GM12891 (cell line): ENCODE results near the gene TRIM26.
"Not testable (repeated sequence)": the region's sequence is repeated elsewhere in the genome, so short reads cannot be mapped to it uniquely, and the experiment has no call there.

Experiments used
- PAX5 ChIP-seq: IDR thresholded peaks from 2 replicates; pipeline ENCODE4 v1.6.1; 2011; ENCODE audit warnings: low read length, moderate library complexity, mild to moderate bottlenecking; ENCODE audit not compliant: insufficient read depth, severe bottlenecking
- POLR2A ChIP-seq: IDR thresholded peaks from 2 replicates; pipeline ENCODE4 v1.6.1; 2011; ENCODE audit warnings: low read depth, low read length, control low read depth
- POLR2AphosphoS5 ChIP-seq: IDR thresholded peaks from 2 replicates; pipeline ENCODE4 v1.6.1; 2011; ENCODE audit warnings: low read depth, low read length, control low read depth
- TAF1 ChIP-seq: IDR thresholded peaks from 2 replicates; pipeline ENCODE4 v1.6.1; 2011; ENCODE audit warnings: low read depth, low read length, control low read depth

GRCh38 chr6:30165238-30165637 lies 48.0 kb downstream of the TRIM26 start:
- not testable (repeated sequence) for TF ChIP-seq POLR2A, PAX5, POLR2AphosphoS5, TAF1
